Type B pancreatic cell (in vitro differentiated cells): ENCODE data around the gene S100A3. TPM values are rescaled to one million over a fixed set of nuclear protein-coding genes. Genes with fewer than 3 reads are reported as not detected.

ENCODE experiments used
- DNase-seq: peaks from one replicate; pipeline ENCODE4 v3.0.0; 2021; ENCODE audit warnings: mixed read lengths; ENCODE audit not compliant: unreplicated experiment; ENCODE audit errors: extremely low spot score
- H3K27ac Mint-ChIP-seq: 2 replicates; pipeline ENCODE4 v1.8.0; 2021; ENCODE audit warnings: mild to moderate bottlenecking, mixed read lengths
- H3K27me3 Mint-ChIP-seq: 2 replicates; pipeline ENCODE4 v1.8.0; 2021; ENCODE audit warnings: mixed read lengths
- H3K36me3 Mint-ChIP-seq: 2 replicates; pipeline ENCODE4 v1.8.0; 2021; ENCODE audit warnings: mixed read lengths
- H3K4me1 Mint-ChIP-seq: one replicate; pipeline ENCODE4 v1.8.0; 2021; ENCODE audit warnings: mixed read lengths; ENCODE audit not compliant: unreplicated experiment
- H3K4me3 Mint-ChIP-seq: 2 replicates; pipeline ENCODE4 v1.8.0; 2021; ENCODE audit warnings: mild to moderate bottlenecking, mixed read lengths
- H3K9me3 Mint-ChIP-seq: 2 replicates; pipeline ENCODE4 v1.8.0; 2021; ENCODE audit warnings: mixed read lengths
- total RNA-seq: library from RNA; stranded (reverse); gene quantifications from 2 replicates; pipeline ENCODE4 v1.2.1, GENCODE V29; 2021; ENCODE audit warnings: low replicate concordance
- TF ChIP-seq, protein P1 (sequence below): fragments of 200-600 bp; sonication (generic); conservative IDR thresholded peaks from 2 replicates; pipeline ENCODE4 v1.5.0; 2021; ENCODE audit warnings: antibody characterized with exemption, mild to moderate bottlenecking

Gene S100A3
- total RNA-seq, 1 donor from 2014 or later: 1.4 TPM

DNA sequence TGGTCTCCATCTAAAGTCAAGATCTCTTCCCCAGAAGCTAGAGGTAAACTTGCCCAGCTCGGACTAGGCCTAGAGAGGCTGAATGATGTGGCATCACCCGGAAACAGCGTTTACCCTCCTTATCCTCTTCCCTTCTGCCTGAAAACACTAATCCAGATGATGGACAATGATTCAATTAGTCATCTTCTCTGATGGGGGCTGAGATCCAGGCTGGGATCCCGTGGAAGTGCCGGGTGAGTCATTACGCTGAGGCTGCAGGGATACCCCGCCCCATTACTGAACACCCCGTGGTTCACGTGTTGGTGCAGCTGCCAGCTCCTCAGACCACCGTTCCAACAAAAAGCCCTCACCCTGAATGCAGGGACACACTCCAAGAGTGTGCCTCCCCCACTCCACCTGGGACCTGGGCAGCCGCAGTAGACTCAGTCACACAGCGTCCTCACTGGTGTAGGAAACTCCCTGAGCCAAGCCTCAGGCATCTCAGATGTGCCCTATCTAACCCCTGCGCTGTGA lies 15.3 kb downstream of the S100A3 start:
- peak overlapping the region; percentile 93 for H3K27ac Mint-ChIP-seq
- H3K4me1 Mint-ChIP-seq: peaks cover 25% of the 10 kb centered on the region
- no peaks in the 10 kb centered on the region for H3K36me3 Mint-ChIP-seq
- TF ChIP-seq, protein P1, sequence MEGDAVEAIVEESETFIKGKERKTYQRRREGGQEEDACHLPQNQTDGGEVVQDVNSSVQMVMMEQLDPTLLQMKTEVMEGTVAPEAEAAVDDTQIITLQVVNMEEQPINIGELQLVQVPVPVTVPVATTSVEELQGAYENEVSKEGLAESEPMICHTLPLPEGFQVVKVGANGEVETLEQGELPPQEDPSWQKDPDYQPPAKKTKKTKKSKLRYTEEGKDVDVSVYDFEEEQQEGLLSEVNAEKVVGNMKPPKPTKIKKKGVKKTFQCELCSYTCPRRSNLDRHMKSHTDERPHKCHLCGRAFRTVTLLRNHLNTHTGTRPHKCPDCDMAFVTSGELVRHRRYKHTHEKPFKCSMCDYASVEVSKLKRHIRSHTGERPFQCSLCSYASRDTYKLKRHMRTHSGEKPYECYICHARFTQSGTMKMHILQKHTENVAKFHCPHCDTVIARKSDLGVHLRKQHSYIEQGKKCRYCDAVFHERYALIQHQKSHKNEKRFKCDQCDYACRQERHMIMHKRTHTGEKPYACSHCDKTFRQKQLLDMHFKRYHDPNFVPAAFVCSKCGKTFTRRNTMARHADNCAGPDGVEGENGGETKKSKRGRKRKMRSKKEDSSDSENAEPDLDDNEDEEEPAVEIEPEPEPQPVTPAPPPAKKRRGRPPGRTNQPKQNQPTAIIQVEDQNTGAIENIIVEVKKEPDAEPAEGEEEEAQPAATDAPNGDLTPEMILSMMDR: no peak
- peaks cover 5% of the 10 kb centered on the region for H3K9me3 Mint-ChIP-seq
- DNase-seq: no peak
- peak overlapping the region; percentile 84 for H3K4me3 Mint-ChIP-seq
- no peaks in the 10 kb centered on the region for H3K27me3 Mint-ChIP-seq

GRCh38 chr1:153532769-153533599 lies 16.1 kb downstream of the S100A3 start:
- peak; percentile 80 for DNase-seq
- Mint-ChIP-seq H3K9me3 (peaks cover 5% of the 10 kb centered on the region), H3K4me1 (peaks cover 25% of the 10 kb centered on the region), H3K27me3 (no peaks in the 10 kb centered on the region), H3K27ac (peak overlapping the region; percentile 93), H3K36me3 (no peaks in the 10 kb centered on the region), H3K4me3 (peak overlapping the region; percentile 84)
- TF ChIP-seq, protein P1: peak; percentile 87

DNA sequence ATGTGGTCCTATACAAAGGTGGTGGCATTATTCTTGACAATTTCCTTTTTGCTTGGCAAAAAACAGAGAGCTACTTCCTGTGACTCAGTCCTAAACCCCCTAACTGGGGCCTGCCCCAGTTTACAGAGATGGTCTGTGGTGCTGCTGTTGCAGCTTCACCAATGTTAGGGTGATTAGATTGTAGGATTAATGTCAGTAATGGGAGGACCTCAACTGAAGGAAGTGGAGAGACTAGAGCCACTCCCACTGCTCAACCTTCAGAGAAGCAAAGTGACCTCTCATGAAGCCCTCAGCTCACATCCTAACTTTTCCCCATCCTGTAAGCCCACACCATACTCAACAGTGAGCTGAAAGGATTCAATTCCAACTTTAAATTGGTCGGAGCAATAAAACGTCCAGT lies 16.9 kb downstream of the S100A3 start:
- DNase-seq: no peak
- Mint-ChIP-seq H3K9me3 (peaks cover 5% of the 10 kb centered on the region), H3K27me3 (no peaks in the 10 kb centered on the region), H3K4me3 (peak overlapping the region; percentile 84), H3K36me3 (no peaks in the 10 kb centered on the region), H3K4me1 (peaks cover 26% of the 10 kb centered on the region), H3K27ac (peak overlapping the region; percentile 93)
- TF ChIP-seq, protein P1: no peak

GRCh38 chr1:153531638-153532037 lies 17.4 kb downstream of the S100A3 start:
- TF ChIP-seq, protein P1: no peak
- H3K4me1 Mint-ChIP-seq: peaks cover 27% of the 10 kb centered on the region
- H3K9me3 Mint-ChIP-seq: peaks cover 5% of the 10 kb centered on the region
- no peak overlapping the region for H3K4me3 Mint-ChIP-seq
- no peaks in the 10 kb centered on the region for H3K36me3 Mint-ChIP-seq
- no peak overlapping the region for H3K27ac Mint-ChIP-seq
- no peak for DNase-seq
- no peaks in the 10 kb centered on the region for H3K27me3 Mint-ChIP-seq

DNA sequence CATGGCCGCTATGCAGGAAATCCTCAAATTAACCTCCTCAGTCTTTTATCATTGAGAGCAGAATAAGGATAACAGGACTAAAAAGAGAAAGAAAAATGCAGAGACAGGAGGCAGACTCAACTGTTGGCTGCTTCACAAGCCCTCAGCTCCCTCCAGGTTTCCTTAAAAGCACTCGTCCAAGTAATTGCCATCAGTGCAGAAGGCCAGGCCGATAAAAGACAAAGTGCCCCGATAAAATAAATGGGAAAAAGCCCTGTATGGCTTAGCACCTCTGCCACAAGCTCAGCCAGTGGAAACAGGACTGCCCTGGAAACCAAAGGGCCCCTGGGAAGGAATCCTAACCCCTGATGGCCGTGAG lies 21.4 kb downstream of the S100A3 start:
- TF ChIP-seq, protein P1: no peak
- Mint-ChIP-seq H3K9me3 (no peaks in the 10 kb centered on the region), H3K4me3 (no peak overlapping the region), H3K4me1 (peaks cover 25% of the 10 kb centered on the region), H3K27me3 (no peaks in the 10 kb centered on the region), H3K36me3 (no peaks in the 10 kb centered on the region), H3K27ac (no peak overlapping the region)
- no peak for DNase-seq
